Measurements from ENCODE around the gene ANP32A.

- no peak for TF ChIP-seq CTCF (IDR thresholded peaks at IDR 0.05; ENCODE audit: borderline replicate concordance, extremely low read depth, low read length, poor library complexity, severe bottlenecking)
- no peak for TF ChIP-seq EZH2 (IDR thresholded peaks at IDR 0.05; ENCODE audit: borderline replicate concordance, low read depth, low read length, severe bottlenecking)
Measured at GRCh38 chr15:68768321-68768720, 52.4 kb downstream of the ANP32A start.

Measured in DND-41 (cell line).